HG03108 (cell line): ENCODE data around the gene SRRM1.
"Not testable (repeated sequence)": the region's sequence is repeated elsewhere in the genome, so short reads cannot be mapped to it uniquely, and the experiment has no call there.

ENCODE experiments used
- ATAC-seq: cut with Tn5 transposase; IDR thresholded peaks from one replicate; pipeline ENCODE4 v1.9.1; 2021; ENCODE audit warnings: moderate library complexity; ENCODE audit not compliant: unreplicated experiment

SRRM1 gene

GRCh38 chr1:24714859-24715520 lies 71.9 kb downstream of the SRRM1 start:
- no peak for ATAC-seq

- ATAC-seq: no peak
These were observed 72.6 kb downstream of the SRRM1 start for GRCh38 chr1:24715658-24716057.

GRCh38 chr1:24717887-24718650 lies 75.0 kb downstream of the SRRM1 start:
- no peak for ATAC-seq

DNA sequence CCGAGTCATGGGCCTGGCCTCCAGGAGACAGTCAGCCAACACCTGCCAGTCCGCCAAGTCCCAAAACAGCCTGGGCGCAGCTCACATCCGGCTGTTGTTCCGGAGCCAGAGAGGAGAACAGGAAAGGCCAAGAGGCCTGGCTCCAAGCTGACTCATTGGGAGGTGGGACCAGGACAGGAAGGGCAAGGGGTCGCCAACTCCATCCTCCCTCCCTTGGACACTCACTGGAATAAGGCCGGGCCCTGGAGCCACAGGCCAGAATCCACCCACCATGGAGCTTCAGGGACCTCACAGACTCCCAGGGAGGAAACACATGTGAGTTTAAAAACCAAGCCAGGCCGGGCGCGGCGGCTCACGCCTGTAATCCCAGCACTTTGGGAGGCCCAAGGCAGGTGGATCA lies 77.0 kb downstream of the SRRM1 start:
- ATAC-seq: no peak

GRCh38 chr1:24721533-24721932 lies 78.4 kb downstream of the SRRM1 start:
- ATAC-seq: no peak

DNA sequence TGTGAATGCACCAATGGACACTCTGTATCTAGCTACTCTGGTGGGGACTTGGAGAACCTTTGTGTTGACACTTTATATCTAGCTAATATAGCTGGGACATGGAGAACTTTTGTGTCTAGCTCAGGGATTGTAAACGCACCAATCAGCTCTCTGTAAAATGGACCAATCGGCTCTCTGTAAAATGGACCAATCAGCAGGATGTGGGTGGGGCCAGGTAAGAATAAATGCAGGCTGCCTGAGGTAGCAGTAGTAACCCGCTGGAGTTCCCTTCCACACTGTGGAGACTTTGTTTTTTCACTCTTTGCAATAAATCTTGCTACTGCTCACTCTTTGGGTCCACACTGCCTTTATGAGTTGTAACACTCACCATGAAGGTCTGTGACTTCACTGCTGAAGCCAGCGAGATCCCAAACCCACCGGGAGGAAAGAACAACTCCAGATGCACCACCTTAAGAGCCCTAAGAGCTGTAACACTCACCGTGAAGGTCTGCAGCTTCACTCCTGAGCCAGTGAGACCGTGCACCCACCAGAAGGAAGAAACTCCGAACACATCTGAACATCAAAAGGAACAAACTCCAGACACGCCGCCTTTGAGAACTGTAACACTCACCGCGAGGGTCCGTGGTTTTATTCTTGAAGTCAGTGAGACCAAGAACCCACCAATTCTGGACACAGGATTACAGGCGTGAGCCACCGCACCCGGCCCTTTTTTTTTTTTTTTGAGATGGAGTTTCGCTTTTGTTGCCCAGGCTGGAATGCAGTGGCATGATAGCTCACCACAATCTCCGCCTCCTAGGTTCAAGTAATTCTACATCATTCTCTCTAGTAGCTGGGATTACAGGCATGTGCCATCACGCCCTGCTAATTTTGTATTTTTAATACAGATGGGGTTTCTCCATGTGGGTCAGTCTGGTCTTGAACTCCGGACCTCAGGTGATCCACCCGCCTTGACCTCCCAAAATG lies 79.3 kb downstream of the SRRM1 start:
- ATAC-seq: not testable (repeated sequence)
